HEK293 (cell line): ENCODE data around the gene ZNF597.

ENCODE experiments used
- CTCF ChIA-PET: fragments of 350-600 bp; formaldehyde crosslinking; extraction: SDS; loops from one replicate; lab custom pipeline; 2021; ENCODE audit warnings: antibody characterized with exemption; lab: Yijun Ruan, JAX
- POLR2A ChIA-PET: fragments of 300-600 bp; formaldehyde crosslinking; extraction: SDS; loops from one replicate; lab custom pipeline; 2020; ENCODE audit warnings: antibody characterized with exemption, inconsistent platforms; lab: Yijun Ruan, JAX
- H3K27ac ChIP-seq: fragments of 200-500 bp; sonication (Bioruptor generic); 2 replicates; pipeline ENCODE4 v1.5.1; 2014; ENCODE audit warnings: low read depth, low read length, control low read depth, inconsistent platforms; ENCODE audit errors: extremely low read depth
- H3K36me3 ChIP-seq, 2 experiments: fragments of 200-500 bp in 1 of 2; sonication (Bioruptor generic) in 1 of 2; 1 replicate in 1 of 2; 2 replicates in 1 of 2; pipeline ENCODE4 v1.5.1; 2014 to 2017; ENCODE audit warnings: inconsistent platforms in 2 of 2, low read length in 2 of 2; ENCODE audit not compliant: control insufficient read depth in 2 of 2, insufficient read depth in 1 of 2
- H3K4me1 ChIP-seq: fragments of 200-500 bp; sonication (Bioruptor generic); 2 replicates; pipeline ENCODE4 v1.5.1; 2014; ENCODE audit warnings: mild to moderate bottlenecking, low read length, inconsistent platforms; ENCODE audit not compliant: control insufficient read depth, insufficient read depth
- H3K4me3 ChIP-seq: 2 replicates; pipeline ENCODE4 v1.5.1; 2011; ENCODE audit warnings: low read depth, mild to moderate bottlenecking, control low read depth, low read length, moderate library complexity
- H3K9me3 ChIP-seq: fragments of 200-500 bp; sonication (Bioruptor generic); 2 replicates; pipeline ENCODE4 v1.5.1; 2014; ENCODE audit warnings: low read depth, low read length, inconsistent platforms; ENCODE audit not compliant: control insufficient read depth, insufficient read depth
- KLF7 ChIP-seq: fragments of 450-650 bp; formaldehyde crosslinking; IDR thresholded peaks from 2 replicates; pipeline ENCODE4 v1.5.1; 2016; ENCODE audit warnings: missing biosample characterization, missing genetic modification characterization, borderline replicate concordance
- SP2 ChIP-seq: fragments of 450-650 bp; formaldehyde crosslinking; IDR thresholded peaks from 2 replicates; pipeline ENCODE4 v1.5.1; 2016; ENCODE audit warnings: missing biosample characterization, missing genetic modification characterization
- ZBTB7A ChIP-seq: fragments of 450-650 bp; formaldehyde crosslinking; IDR thresholded peaks from 2 replicates; pipeline ENCODE4 v1.5.1; 2016; ENCODE audit warnings: low read depth, missing biosample characterization, missing genetic modification characterization
- ZNF114 ChIP-seq: fragments of 450-650 bp; formaldehyde crosslinking; IDR thresholded peaks from 2 replicates; pipeline ENCODE4 v1.5.0; 2017; ENCODE audit warnings: missing biosample characterization, missing genetic modification characterization
- ZNF16 ChIP-seq: fragments of 450-650 bp; formaldehyde crosslinking; IDR thresholded peaks from 2 replicates; pipeline ENCODE4 v1.5.1; 2016; ENCODE audit warnings: low read depth, missing biosample characterization, missing genetic modification characterization
- ZNF248 ChIP-seq: fragments of 450-650 bp; formaldehyde crosslinking; IDR thresholded peaks from 2 replicates; pipeline ENCODE4 v1.5.1; 2017; ENCODE audit warnings: missing biosample characterization, missing genetic modification characterization
- ZNF292 ChIP-seq: fragments of 450-650 bp; formaldehyde crosslinking; IDR thresholded peaks from 2 replicates; pipeline ENCODE4 v1.5.1; 2016; ENCODE audit warnings: low read depth, missing biosample characterization, missing genetic modification characterization, borderline replicate concordance
- ZNF416 ChIP-seq: fragments of 450-650 bp; formaldehyde crosslinking; IDR thresholded peaks from 2 replicates; pipeline ENCODE4 v1.5.1; 2016; ENCODE audit warnings: missing biosample characterization, missing genetic modification characterization
- ZNF48 ChIP-seq: fragments of 450-650 bp; formaldehyde crosslinking; IDR thresholded peaks from 2 replicates; pipeline ENCODE4 v1.5.1; 2016; ENCODE audit warnings: missing biosample characterization, missing genetic modification characterization
- ZNF677 ChIP-seq: fragments of 450-650 bp; IDR thresholded peaks from 2 replicates; pipeline ENCODE4 v1.5.0; 2018; ENCODE audit warnings: missing biosample characterization, mild to moderate bottlenecking, missing genetic modification characterization, moderate library complexity
- ZNF701 ChIP-seq: fragments of 450-650 bp; formaldehyde crosslinking; IDR thresholded peaks from 2 replicates; pipeline ENCODE4 v1.5.1; 2016; ENCODE audit warnings: missing biosample characterization, missing genetic modification characterization
- ZXDB ChIP-seq: fragments of 450-650 bp; formaldehyde crosslinking; IDR thresholded peaks from 2 replicates; pipeline ENCODE4 v1.5.1; 2016; ENCODE audit warnings: missing biosample characterization, missing genetic modification characterization
- TF ChIP-seq, protein P1 (sequence below): fragments of 450-650 bp; IDR thresholded peaks from 2 replicates; pipeline ENCODE4 v1.5.1; 2018; ENCODE audit warnings: missing biosample characterization, mild to moderate bottlenecking, missing genetic modification characterization
- TF ChIP-seq, protein P2 (sequence below): fragments of 450-650 bp; formaldehyde crosslinking; IDR thresholded peaks from 2 replicates; pipeline ENCODE4 v1.5.1; 2016; ENCODE audit warnings: missing biosample characterization, missing genetic modification characterization
- TF ChIP-seq, protein P3 (sequence below): fragments of 450-650 bp; formaldehyde crosslinking; IDR thresholded peaks from 2 replicates; pipeline ENCODE4 v1.5.1; 2017; ENCODE audit warnings: missing biosample characterization, missing genetic modification characterization
- TF ChIP-seq, protein P4 (sequence below): fragments of 450-650 bp; formaldehyde crosslinking; IDR thresholded peaks from 2 replicates; pipeline ENCODE4 v1.5.1; 2017; ENCODE audit warnings: missing biosample characterization, missing genetic modification characterization
- TF ChIP-seq, protein P5 (sequence below): sonication (generic); formaldehyde crosslinking; IDR thresholded peaks from 2 replicates; pipeline ENCODE4 v1.8.1; 2022; ENCODE audit warnings: mild to moderate bottlenecking, moderate library complexity, missing genetic modification reagents
- TF ChIP-seq, protein P6 (sequence below): fragments of 450-650 bp; IDR thresholded peaks from 2 replicates; pipeline ENCODE4 v1.5.1; 2018; ENCODE audit warnings: missing biosample characterization, missing genetic modification characterization

Gene ZNF597

DNA sequence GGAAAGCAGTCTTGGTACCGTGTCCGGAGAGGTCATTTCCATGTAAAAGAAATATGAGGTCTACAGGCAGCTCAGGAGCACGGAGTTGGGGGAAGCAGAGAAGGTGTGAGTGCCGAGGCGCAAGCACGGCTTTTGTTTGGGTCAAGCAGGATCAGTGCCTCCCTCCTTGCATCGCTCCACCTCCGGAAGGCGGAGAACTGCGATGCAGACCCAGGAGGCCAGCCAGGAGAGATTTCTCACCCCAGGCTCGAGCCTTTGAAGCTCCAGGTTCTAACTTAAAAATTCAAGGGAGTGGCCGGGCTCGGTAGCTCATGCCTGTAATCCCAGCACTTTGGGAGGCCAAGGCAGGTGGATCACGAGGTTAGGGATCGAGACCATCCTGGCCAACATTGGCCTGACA is 25.2 kb upstream of the ZNF597 start (continued):
- TF ChIP-seq, protein P1, sequence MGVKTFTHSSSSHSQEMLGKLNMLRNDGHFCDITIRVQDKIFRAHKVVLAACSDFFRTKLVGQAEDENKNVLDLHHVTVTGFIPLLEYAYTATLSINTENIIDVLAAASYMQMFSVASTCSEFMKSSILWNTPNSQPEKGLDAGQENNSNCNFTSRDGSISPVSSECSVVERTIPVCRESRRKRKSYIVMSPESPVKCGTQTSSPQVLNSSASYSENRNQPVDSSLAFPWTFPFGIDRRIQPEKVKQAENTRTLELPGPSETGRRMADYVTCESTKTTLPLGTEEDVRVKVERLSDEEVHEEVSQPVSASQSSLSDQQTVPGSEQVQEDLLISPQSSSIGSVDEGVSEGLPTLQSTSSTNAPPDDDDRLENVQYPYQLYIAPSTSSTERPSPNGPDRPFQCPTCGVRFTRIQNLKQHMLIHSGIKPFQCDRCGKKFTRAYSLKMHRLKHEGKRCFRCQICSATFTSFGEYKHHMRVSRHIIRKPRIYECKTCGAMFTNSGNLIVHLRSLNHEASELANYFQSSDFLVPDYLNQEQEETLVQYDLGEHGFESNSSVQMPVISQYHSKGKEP (tag by site-specific recombination) = no peak

DNA sequence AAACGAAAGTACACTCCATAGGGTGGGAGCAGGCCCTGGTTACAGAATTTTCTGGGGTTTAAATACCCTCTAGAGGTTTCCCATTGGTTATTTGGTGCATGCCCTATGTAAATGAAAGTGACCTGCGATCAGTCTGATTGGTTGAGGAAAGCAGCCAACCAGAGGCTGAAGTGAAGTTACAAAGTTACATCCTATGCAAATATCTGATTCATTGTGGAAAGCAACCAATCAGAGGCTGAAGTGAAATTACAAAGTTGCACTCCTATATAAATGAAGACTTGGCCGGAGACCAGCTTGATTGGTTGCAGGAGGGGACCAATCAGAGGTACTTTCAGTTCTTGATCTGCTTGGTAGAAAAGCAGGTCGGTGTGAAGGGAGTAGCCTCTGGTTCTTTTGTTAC is 24.6 kb upstream of the ZNF597 start:
- CTCF ChIA-PET = no interaction called here
- peaks cover 0 to 19% of the 10 kb centered on the region in 2 experiments; a peak in 2 of 3 replicates for H3K36me3 ChIP-seq
- no peak overlapping the region for H3K4me3 ChIP-seq
- H3K9me3 ChIP-seq = no peaks in the 10 kb centered on the region
- H3K27ac ChIP-seq = no peak overlapping the region
- TF ChIP-seq KLF7 (tag by site-specific recombination) (no peak), ZNF114 (tag by site-specific recombination) (no peak), ZXDB (tag by site-specific recombination) (no peak), SP2 (tag by site-specific recombination) (peak; percentile 27; the same call in 1 of the 2 replicates), ZNF292 (tag by site-specific recombination) (no peak)
- TF ChIP-seq, protein P2, sequence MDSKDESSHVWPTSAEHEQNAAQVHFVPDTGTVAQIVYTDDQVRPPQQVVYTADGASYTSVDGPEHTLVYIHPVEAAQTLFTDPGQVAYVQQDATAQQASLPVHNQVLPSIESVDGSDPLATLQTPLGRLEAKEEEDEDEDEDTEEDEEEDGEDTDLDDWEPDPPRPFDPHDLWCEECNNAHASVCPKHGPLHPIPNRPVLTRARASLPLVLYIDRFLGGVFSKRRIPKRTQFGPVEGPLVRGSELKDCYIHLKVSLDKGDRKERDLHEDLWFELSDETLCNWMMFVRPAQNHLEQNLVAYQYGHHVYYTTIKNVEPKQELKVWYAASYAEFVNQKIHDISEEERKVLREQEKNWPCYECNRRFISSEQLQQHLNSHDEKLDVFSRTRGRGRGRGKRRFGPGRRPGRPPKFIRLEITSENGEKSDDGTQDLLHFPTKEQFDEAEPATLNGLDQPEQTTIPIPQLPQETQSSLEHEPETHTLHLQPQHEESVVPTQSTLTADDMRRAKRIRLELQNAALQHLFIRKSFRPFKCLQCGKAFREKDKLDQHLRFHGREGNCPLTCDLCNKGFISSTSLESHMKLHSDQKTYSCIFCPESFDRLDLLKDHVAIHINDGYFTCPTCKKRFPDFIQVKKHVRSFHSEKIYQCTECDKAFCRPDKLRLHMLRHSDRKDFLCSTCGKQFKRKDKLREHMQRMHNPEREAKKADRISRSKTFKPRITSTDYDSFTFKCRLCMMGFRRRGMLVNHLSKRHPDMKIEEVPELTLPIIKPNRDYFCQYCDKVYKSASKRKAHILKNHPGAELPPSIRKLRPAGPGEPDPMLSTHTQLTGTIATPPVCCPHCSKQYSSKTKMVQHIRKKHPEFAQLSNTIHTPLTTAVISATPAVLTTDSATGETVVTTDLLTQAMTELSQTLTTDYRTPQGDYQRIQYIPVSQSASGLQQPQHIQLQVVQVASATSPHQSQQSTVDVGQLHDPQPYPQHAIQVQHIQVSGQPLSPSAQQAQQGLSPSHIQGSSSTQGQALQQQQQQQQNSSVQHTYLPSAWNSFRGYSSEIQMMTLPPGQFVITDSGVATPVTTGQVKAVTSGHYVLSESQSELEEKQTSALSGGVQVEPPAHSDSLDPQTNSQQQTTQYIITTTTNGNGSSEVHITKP = no peak
- POLR2A ChIA-PET = no interaction called here
- no peaks in the 10 kb centered on the region for H3K4me1 ChIP-seq

DNA sequence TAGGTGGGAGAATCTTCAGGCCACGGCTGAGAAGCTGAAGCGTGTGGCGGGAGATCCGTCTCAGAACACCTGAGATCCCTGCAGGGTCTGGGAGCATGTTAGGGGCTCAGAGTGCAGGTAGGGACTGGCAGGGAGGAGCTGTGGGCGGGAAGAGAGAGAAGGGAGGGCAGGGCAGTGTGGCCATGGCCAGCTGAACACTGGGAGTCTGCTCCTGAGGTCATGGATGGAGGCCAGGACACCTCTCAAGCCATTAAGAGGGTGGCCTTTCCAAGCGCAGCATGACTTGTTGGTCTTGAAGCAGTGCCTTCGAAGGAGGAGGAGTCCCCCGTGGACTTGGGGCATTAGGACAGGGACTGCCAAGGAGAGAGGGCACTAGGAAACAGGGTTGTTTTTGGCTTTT is 23.9 kb upstream of the ZNF597 start:
- H3K4me3 ChIP-seq = no peak overlapping the region
- POLR2A ChIA-PET = no interaction called here
- no peaks in the 10 kb centered on the region for H3K4me1 ChIP-seq
- no peaks in the 10 kb centered on the region for H3K9me3 ChIP-seq
- H3K27ac ChIP-seq = no peak overlapping the region
- peaks cover 0 to 19% of the 10 kb centered on the region in 2 experiments; a peak in 2 of 3 replicates for H3K36me3 ChIP-seq
- CTCF ChIA-PET = no interaction called here
- TF ChIP-seq ZNF416 (no peak), ZNF677 (no peak), ZBTB7A (tag by site-specific recombination) (no peak), ZNF48 (tag by site-specific recombination) (no peak), ZNF16 (tag by site-specific recombination) (no peak), KLF7 (tag by site-specific recombination) (no peak), ZNF248 (tag by site-specific recombination) (no peak), ZNF701 (tag by site-specific recombination) (no peak)
- TF ChIP-seq, protein P3, sequence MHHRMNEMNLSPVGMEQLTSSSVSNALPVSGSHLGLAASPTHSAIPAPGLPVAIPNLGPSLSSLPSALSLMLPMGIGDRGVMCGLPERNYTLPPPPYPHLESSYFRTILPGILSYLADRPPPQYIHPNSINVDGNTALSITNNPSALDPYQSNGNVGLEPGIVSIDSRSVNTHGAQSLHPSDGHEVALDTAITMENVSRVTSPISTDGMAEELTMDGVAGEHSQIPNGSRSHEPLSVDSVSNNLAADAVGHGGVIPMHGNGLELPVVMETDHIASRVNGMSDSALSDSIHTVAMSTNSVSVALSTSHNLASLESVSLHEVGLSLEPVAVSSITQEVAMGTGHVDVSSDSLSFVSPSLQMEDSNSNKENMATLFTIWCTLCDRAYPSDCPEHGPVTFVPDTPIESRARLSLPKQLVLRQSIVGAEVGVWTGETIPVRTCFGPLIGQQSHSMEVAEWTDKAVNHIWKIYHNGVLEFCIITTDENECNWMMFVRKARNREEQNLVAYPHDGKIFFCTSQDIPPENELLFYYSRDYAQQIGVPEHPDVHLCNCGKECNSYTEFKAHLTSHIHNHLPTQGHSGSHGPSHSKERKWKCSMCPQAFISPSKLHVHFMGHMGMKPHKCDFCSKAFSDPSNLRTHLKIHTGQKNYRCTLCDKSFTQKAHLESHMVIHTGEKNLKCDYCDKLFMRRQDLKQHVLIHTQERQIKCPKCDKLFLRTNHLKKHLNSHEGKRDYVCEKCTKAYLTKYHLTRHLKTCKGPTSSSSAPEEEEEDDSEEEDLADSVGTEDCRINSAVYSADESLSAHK (tag by site-specific recombination) = no peak
- TF ChIP-seq, protein P4, sequence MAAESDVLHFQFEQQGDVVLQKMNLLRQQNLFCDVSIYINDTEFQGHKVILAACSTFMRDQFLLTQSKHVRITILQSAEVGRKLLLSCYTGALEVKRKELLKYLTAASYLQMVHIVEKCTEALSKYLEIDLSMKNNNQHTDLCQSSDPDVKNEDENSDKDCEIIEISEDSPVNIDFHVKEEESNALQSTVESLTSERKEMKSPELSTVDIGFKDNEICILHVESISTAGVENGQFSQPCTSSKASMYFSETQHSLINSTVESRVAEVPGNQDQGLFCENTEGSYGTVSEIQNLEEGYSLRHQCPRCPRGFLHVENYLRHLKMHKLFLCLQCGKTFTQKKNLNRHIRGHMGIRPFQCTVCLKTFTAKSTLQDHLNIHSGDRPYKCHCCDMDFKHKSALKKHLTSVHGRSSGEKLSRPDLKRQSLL (tag by site-specific recombination) = no peak
- TF ChIP-seq, protein P5, sequence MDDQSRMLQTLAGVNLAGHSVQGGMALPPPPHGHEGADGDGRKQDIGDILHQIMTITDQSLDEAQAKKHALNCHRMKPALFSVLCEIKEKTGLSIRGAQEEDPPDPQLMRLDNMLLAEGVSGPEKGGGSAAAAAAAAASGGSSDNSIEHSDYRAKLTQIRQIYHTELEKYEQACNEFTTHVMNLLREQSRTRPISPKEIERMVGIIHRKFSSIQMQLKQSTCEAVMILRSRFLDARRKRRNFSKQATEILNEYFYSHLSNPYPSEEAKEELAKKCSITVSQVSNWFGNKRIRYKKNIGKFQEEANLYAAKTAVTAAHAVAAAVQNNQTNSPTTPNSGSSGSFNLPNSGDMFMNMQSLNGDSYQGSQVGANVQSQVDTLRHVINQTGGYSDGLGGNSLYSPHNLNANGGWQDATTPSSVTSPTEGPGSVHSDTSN (CRISPR knock-in tag) = no peak
- TF ChIP-seq, protein P6, sequence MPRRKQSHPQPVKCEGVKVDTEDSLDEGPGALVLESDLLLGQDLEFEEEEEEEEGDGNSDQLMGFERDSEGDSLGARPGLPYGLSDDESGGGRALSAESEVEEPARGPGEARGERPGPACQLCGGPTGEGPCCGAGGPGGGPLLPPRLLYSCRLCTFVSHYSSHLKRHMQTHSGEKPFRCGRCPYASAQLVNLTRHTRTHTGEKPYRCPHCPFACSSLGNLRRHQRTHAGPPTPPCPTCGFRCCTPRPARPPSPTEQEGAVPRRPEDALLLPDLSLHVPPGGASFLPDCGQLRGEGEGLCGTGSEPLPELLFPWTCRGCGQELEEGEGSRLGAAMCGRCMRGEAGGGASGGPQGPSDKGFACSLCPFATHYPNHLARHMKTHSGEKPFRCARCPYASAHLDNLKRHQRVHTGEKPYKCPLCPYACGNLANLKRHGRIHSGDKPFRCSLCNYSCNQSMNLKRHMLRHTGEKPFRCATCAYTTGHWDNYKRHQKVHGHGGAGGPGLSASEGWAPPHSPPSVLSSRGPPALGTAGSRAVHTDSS = no peak
